HepG2 (cell line): ENCODE measurements around the gene GNAL.

Experiments
- ASH2L ChIP-seq: fragments of 300-600, 200-600 bp; sonication (generic); IDR thresholded peaks from 2 replicates; pipeline ENCODE4 v1.7.0; 2017; ENCODE audit warnings: low read depth, mild to moderate bottlenecking, moderate library complexity, mixed read lengths, low read length; ENCODE audit not compliant: insufficient read length
- CREB1 ChIP-seq, 2 experiments: fragments of 450-650 bp in 1 of 2; IDR thresholded peaks; 2 replicates each; pipeline ENCODE4 v1.6.1; 2016 to 2017; ENCODE audit warnings: control low read depth in 1 of 2, mild to moderate bottlenecking in 1 of 2, missing compliant biosample characterization in 1 of 2, missing genetic modification characterization in 1 of 2
- CTCF ChIP-seq: sonication (generic); formaldehyde crosslinking; IDR thresholded peaks from 2 replicates; pipeline ENCODE4 v1.5.0; 2020; ENCODE audit warnings: mild to moderate bottlenecking, missing genetic modification reagents, moderate library complexity
- RBAK ChIP-seq: sonication (generic); formaldehyde crosslinking; IDR thresholded peaks from 2 replicates; pipeline ENCODE4 v1.5.1; 2020; ENCODE audit warnings: mild to moderate bottlenecking, missing genetic modification reagents
- TAF1 ChIP-seq: sonication (generic); formaldehyde crosslinking; IDR thresholded peaks from 2 replicates; pipeline ENCODE4 v1.4.0; 2020; ENCODE audit warnings: missing genetic modification reagents
- ZNF563 ChIP-seq: sonication (generic); formaldehyde crosslinking; IDR thresholded peaks from 2 replicates; pipeline ENCODE4 v1.8.0; 2022; ENCODE audit warnings: mild to moderate bottlenecking, moderate library complexity, missing genetic modification reagents
- ZNF644 ChIP-seq: IDR thresholded peaks from 2 replicates; pipeline ENCODE4 v1.6.1; 2016; ENCODE audit warnings: low read depth

GRCh38 chr18:11666831-11667230 is 22.2 kb upstream of the GNAL start:
- TF ChIP-seq CREB1 (IDR thresholded peaks at IDR 0.05) (no peak), CREB1 (CRISPR knock-in tag; IDR thresholded peaks at IDR 0.05) (no peak), RBAK (CRISPR knock-in tag) (no peak), ZNF644 (CRISPR knock-in tag) (no peak), ZNF563 (no peak), ASH2L (no peak), TAF1 (CRISPR knock-in tag) (no peak), CTCF (CRISPR knock-in tag) (no peak)
